ENCODE results near the gene CENPC.

Gene CENPC

GRCh38 chr4:67545199-67546003 lies at the start of gene CENPC:
Gene CENPC, minus strand, starts transcription at chr4:67545503. Its CDS starts 148 bp downstream, at chr4:67545355.
- H3K4me3 ChIP-seq (ENCODE audit: low read length in 2 of 2): peak within 1 kb of the TSS; percentile 95
- H3K27ac ChIP-seq (ENCODE audit: low read depth in 2 of 2, low read length in 2 of 2): peak within 1 kb of the TSS; percentile 92 to 95
- peaks cover 3 to 12% of the 10 kb centered on the region in 2 donors for H3K36me3 ChIP-seq (ENCODE audit: control insufficient read depth in 2 of 2, insufficient read depth in 2 of 2, low read length in 2 of 2)
- no peaks in the 10 kb centered on the region for H3K9me3 ChIP-seq (ENCODE audit: control insufficient read depth in 2 of 2, low read length in 2 of 2)
- H3K9ac ChIP-seq (ENCODE audit: low read depth in 1 of 2, low read length in 2 of 2): peak within 1 kb of the TSS; percentile 92 to 95
- peaks cover 4 to 6% of the 10 kb centered on the region in 2 donors for H3K4me1 ChIP-seq (ENCODE audit: control insufficient read depth in 2 of 2, insufficient read depth in 2 of 2, low read length in 2 of 2)
- H3K27me3 ChIP-seq (ENCODE audit: control insufficient read depth in 2 of 2, insufficient read depth in 2 of 2, low read length in 2 of 2): no peaks in the 10 kb centered on the region

- Histone ChIP-seq H3K9me3 (ENCODE audit: control insufficient read depth in 2 of 2, low read length in 2 of 2) (no peaks in the 10 kb centered on the region), H3K4me3 (ENCODE audit: low read length in 2 of 2) (no peak overlapping the region), H3K4me1 (ENCODE audit: control insufficient read depth in 2 of 2, insufficient read depth in 2 of 2, low read length in 2 of 2) (no peaks in the 10 kb centered on the region), H3K27ac (ENCODE audit: low read depth in 2 of 2, low read length in 2 of 2) (no peak overlapping the region), H3K9ac (ENCODE audit: low read depth in 1 of 2, low read length in 2 of 2) (no peak overlapping the region), H3K36me3 (ENCODE audit: control insufficient read depth in 2 of 2, insufficient read depth in 2 of 2, low read length in 2 of 2) (no peaks in the 10 kb centered on the region), H3K27me3 (ENCODE audit: control insufficient read depth in 2 of 2, insufficient read depth in 2 of 2, low read length in 2 of 2) (no peaks in the 10 kb centered on the region)
Observed at GRCh38 chr4:67593741-67594175, 48.5 kb upstream of the CENPC start.

GRCh38 chr4:67587156-67587555 lies 41.9 kb upstream of the CENPC start:
- Histone ChIP-seq H3K36me3 (ENCODE audit: control insufficient read depth in 2 of 2, insufficient read depth in 2 of 2, low read length in 2 of 2) (no peaks in the 10 kb centered on the region), H3K4me1 (ENCODE audit: control insufficient read depth in 2 of 2, insufficient read depth in 2 of 2, low read length in 2 of 2) (no peaks in the 10 kb centered on the region), H3K9ac (ENCODE audit: low read depth in 1 of 2, low read length in 2 of 2) (no peak overlapping the region), H3K9me3 (ENCODE audit: control insufficient read depth in 2 of 2, low read length in 2 of 2) (no peaks in the 10 kb centered on the region), H3K27me3 (ENCODE audit: control insufficient read depth in 2 of 2, insufficient read depth in 2 of 2, low read length in 2 of 2) (no peaks in the 10 kb centered on the region), H3K27ac (ENCODE audit: low read depth in 2 of 2, low read length in 2 of 2) (no peak overlapping the region), H3K4me3 (ENCODE audit: low read length in 2 of 2) (no peak overlapping the region)

- H3K4me1 ChIP-seq (ENCODE audit: control insufficient read depth in 2 of 2, insufficient read depth in 2 of 2, low read length in 2 of 2): no peaks in the 10 kb centered on the region
- no peaks in the 10 kb centered on the region for H3K36me3 ChIP-seq (ENCODE audit: control insufficient read depth in 2 of 2, insufficient read depth in 2 of 2, low read length in 2 of 2)
- H3K4me3 ChIP-seq (ENCODE audit: low read length in 2 of 2): no peak overlapping the region
- H3K27me3 ChIP-seq (ENCODE audit: control insufficient read depth in 2 of 2, insufficient read depth in 2 of 2, low read length in 2 of 2): no peaks in the 10 kb centered on the region
- H3K9ac ChIP-seq (ENCODE audit: low read depth in 1 of 2, low read length in 2 of 2): no peak overlapping the region
- H3K9me3 ChIP-seq (ENCODE audit: control insufficient read depth in 2 of 2, low read length in 2 of 2): no peaks in the 10 kb centered on the region
- no peak overlapping the region for H3K27ac ChIP-seq (ENCODE audit: low read depth in 2 of 2, low read length in 2 of 2)
Observed at GRCh38 chr4:67584496-67584895, 39.2 kb upstream of the CENPC start.

- Histone ChIP-seq H3K9me3 (ENCODE audit: control insufficient read depth in 2 of 2, low read length in 2 of 2) (no peaks in the 10 kb centered on the region), H3K4me3 (ENCODE audit: low read length in 2 of 2) (no peak overlapping the region), H3K9ac (ENCODE audit: low read depth in 1 of 2, low read length in 2 of 2) (no peak overlapping the region), H3K27ac (ENCODE audit: low read depth in 2 of 2, low read length in 2 of 2) (no peak overlapping the region), H3K36me3 (ENCODE audit: control insufficient read depth in 2 of 2, insufficient read depth in 2 of 2, low read length in 2 of 2) (no peaks in the 10 kb centered on the region), H3K4me1 (ENCODE audit: control insufficient read depth in 2 of 2, insufficient read depth in 2 of 2, low read length in 2 of 2) (no peaks in the 10 kb centered on the region), H3K27me3 (ENCODE audit: control insufficient read depth in 2 of 2, insufficient read depth in 2 of 2, low read length in 2 of 2) (no peaks in the 10 kb centered on the region)
Observed at GRCh38 chr4:67581913-67582312, 36.6 kb upstream of the CENPC start.

GRCh38 chr4:67581208-67581857 lies 36.0 kb upstream of the CENPC start:
- no peak overlapping the region for H3K27ac ChIP-seq (ENCODE audit: low read depth in 2 of 2, low read length in 2 of 2)
- H3K36me3 ChIP-seq (ENCODE audit: control insufficient read depth in 2 of 2, insufficient read depth in 2 of 2, low read length in 2 of 2): no peaks in the 10 kb centered on the region
- H3K4me1 ChIP-seq (ENCODE audit: control insufficient read depth in 2 of 2, insufficient read depth in 2 of 2, low read length in 2 of 2): no peaks in the 10 kb centered on the region
- no peak overlapping the region for H3K9ac ChIP-seq (ENCODE audit: low read depth in 1 of 2, low read length in 2 of 2)
- no peak overlapping the region for H3K4me3 ChIP-seq (ENCODE audit: low read length in 2 of 2)
- no peaks in the 10 kb centered on the region for H3K9me3 ChIP-seq (ENCODE audit: control insufficient read depth in 2 of 2, low read length in 2 of 2)
- no peaks in the 10 kb centered on the region for H3K27me3 ChIP-seq (ENCODE audit: control insufficient read depth in 2 of 2, insufficient read depth in 2 of 2, low read length in 2 of 2)

GRCh38 chr4:67580577-67580976 lies 35.3 kb upstream of the CENPC start:
- Histone ChIP-seq H3K27ac (ENCODE audit: low read depth in 2 of 2, low read length in 2 of 2) (no peak overlapping the region), H3K36me3 (ENCODE audit: control insufficient read depth in 2 of 2, insufficient read depth in 2 of 2, low read length in 2 of 2) (no peaks in the 10 kb centered on the region), H3K4me1 (ENCODE audit: control insufficient read depth in 2 of 2, insufficient read depth in 2 of 2, low read length in 2 of 2) (no peaks in the 10 kb centered on the region), H3K27me3 (ENCODE audit: control insufficient read depth in 2 of 2, insufficient read depth in 2 of 2, low read length in 2 of 2) (no peaks in the 10 kb centered on the region), H3K9ac (ENCODE audit: low read depth in 1 of 2, low read length in 2 of 2) (no peak overlapping the region), H3K4me3 (ENCODE audit: low read length in 2 of 2) (no peak overlapping the region), H3K9me3 (ENCODE audit: control insufficient read depth in 2 of 2, low read length in 2 of 2) (no peaks in the 10 kb centered on the region)

GRCh38 chr4:67576538-67576937 lies 31.2 kb upstream of the CENPC start:
- no peaks in the 10 kb centered on the region for H3K36me3 ChIP-seq (ENCODE audit: control insufficient read depth in 2 of 2, insufficient read depth in 2 of 2, low read length in 2 of 2)
- H3K27me3 ChIP-seq (ENCODE audit: control insufficient read depth in 2 of 2, insufficient read depth in 2 of 2, low read length in 2 of 2): no peaks in the 10 kb centered on the region
- no peak overlapping the region for H3K4me3 ChIP-seq (ENCODE audit: low read length in 2 of 2)
- no peak overlapping the region for H3K9ac ChIP-seq (ENCODE audit: low read depth in 1 of 2, low read length in 2 of 2)
- H3K4me1 ChIP-seq (ENCODE audit: control insufficient read depth in 2 of 2, insufficient read depth in 2 of 2, low read length in 2 of 2): no peaks in the 10 kb centered on the region
- H3K27ac ChIP-seq (ENCODE audit: low read depth in 2 of 2, low read length in 2 of 2): no peak overlapping the region
- no peaks in the 10 kb centered on the region for H3K9me3 ChIP-seq (ENCODE audit: control insufficient read depth in 2 of 2, low read length in 2 of 2)

- H3K36me3 ChIP-seq (ENCODE audit: control insufficient read depth in 2 of 2, insufficient read depth in 2 of 2, low read length in 2 of 2): no peaks in the 10 kb centered on the region
- H3K9ac ChIP-seq (ENCODE audit: low read depth in 1 of 2, low read length in 2 of 2): no peak overlapping the region
- no peak overlapping the region for H3K4me3 ChIP-seq (ENCODE audit: low read length in 2 of 2)
- H3K27me3 ChIP-seq (ENCODE audit: control insufficient read depth in 2 of 2, insufficient read depth in 2 of 2, low read length in 2 of 2): no peaks in the 10 kb centered on the region
- H3K27ac ChIP-seq (ENCODE audit: low read depth in 2 of 2, low read length in 2 of 2): peak overlapping the region; percentile 27 to 39
- no peaks in the 10 kb centered on the region for H3K4me1 ChIP-seq (ENCODE audit: control insufficient read depth in 2 of 2, insufficient read depth in 2 of 2, low read length in 2 of 2)
- H3K9me3 ChIP-seq (ENCODE audit: control insufficient read depth in 2 of 2, low read length in 2 of 2): no peaks in the 10 kb centered on the region
Observed at GRCh38 chr4:67576059-67576466, 30.8 kb upstream of the CENPC start.

- Histone ChIP-seq H3K4me1 (ENCODE audit: control insufficient read depth in 2 of 2, insufficient read depth in 2 of 2, low read length in 2 of 2) (no peaks in the 10 kb centered on the region), H3K27me3 (ENCODE audit: control insufficient read depth in 2 of 2, insufficient read depth in 2 of 2, low read length in 2 of 2) (no peaks in the 10 kb centered on the region), H3K9ac (ENCODE audit: low read depth in 1 of 2, low read length in 2 of 2) (no peak overlapping the region), H3K9me3 (ENCODE audit: control insufficient read depth in 2 of 2, low read length in 2 of 2) (no peaks in the 10 kb centered on the region), H3K36me3 (ENCODE audit: control insufficient read depth in 2 of 2, insufficient read depth in 2 of 2, low read length in 2 of 2) (no peaks in the 10 kb centered on the region), H3K4me3 (ENCODE audit: low read length in 2 of 2) (no peak overlapping the region), H3K27ac (ENCODE audit: low read depth in 2 of 2, low read length in 2 of 2) (peak overlapping the region; percentile 27 to 39)
Observed at GRCh38 chr4:67575232-67576058, 30.1 kb upstream of the CENPC start.

Measured in mucosa of rectum (tissue), 2 donors.